K562 (cell line): ENCODE results near the gene OR2V2. TPM values are rescaled to one million over a fixed set of nuclear protein-coding genes. Genes with fewer than 3 reads are reported as not detected.
"Not testable (repeated sequence)": the region's sequence is repeated elsewhere in the genome, so short reads cannot be mapped to it uniquely, and the experiment has no call there.

Experiments used
- ATF1 ChIP-seq, 2 experiments: fragments of 450-650 bp in 1 of 2; IDR thresholded peaks; 2 replicates each; pipeline ENCODE4 v1.6.1; 2016; ENCODE audit warnings: missing compliant biosample characterization in 1 of 2, missing genetic modification characterization in 1 of 2
- OTX1 ChIP-seq: fragments of 450-650 bp; formaldehyde crosslinking; IDR thresholded peaks from 2 replicates; pipeline ENCODE4 v1.4.0; 2022; ENCODE audit warnings: mild to moderate bottlenecking
- PHF8 ChIP-seq: fragments of 200-600 bp; sonication (generic); IDR thresholded peaks from 2 replicates; pipeline ENCODE4 v1.6.1; 2012; ENCODE audit warnings: mixed run types, mild to moderate bottlenecking, inconsistent platforms, low read length, moderate library complexity, borderline replicate concordance
- SMARCA5 ChIP-seq: fragments of 450-650 bp; IDR thresholded peaks from 2 replicates; pipeline ENCODE4 v1.6.1; 2016
- SP1 ChIP-seq: sonication (generic); formaldehyde crosslinking; IDR thresholded peaks from 2 replicates; pipeline ENCODE4 v1.8.1; 2022; ENCODE audit warnings: mild to moderate bottlenecking, missing genetic modification reagents
- ZFX ChIP-seq: sonication (generic); formaldehyde crosslinking; IDR thresholded peaks from 2 replicates; pipeline ENCODE4 v1.8.0; 2022; ENCODE audit warnings: mild to moderate bottlenecking, missing genetic modification reagents, moderate library complexity
- polyA plus RNA-seq, 8 experiments: library from polyadenylated mRNA; depleted of rRNA in 4 of 8; stranded (reverse) in 5 of 8; unstranded in 3 of 8; fragments of >200 nt; fragmentation: Nextera tagmentation in 2 of 8; fragmentation: Illumina TruSeq in 1 of 8; extraction: Ambion mirVana in 2 of 8; extraction: Trizol in 1 of 8; gene quantifications; 2 replicates each; pipeline versions ENCODE4 v1.2.1 to v1.2.3, GENCODE V29; 2011 to 2014; ENCODE audit warnings: inconsistent platforms in 1 of 8, missing spikeins in 1 of 8
- total RNA-seq, 7 experiments: library from RNA; depleted of rRNA in 6 of 7; stranded (reverse); fragments of >200 nt in 6 of 7; fragmentation: Illumina TruSeq in 2 of 7; extraction: Trizol in 2 of 7; gene quantifications; 2 replicates each; pipeline versions ENCODE4 v1.2.1 to v1.2.3, GENCODE V29; 2011 to 2021; ENCODE audit warnings: low replicate concordance in 1 of 7
- TF ChIP-seq, protein P1 (sequence below): fragments of 450-650 bp; IDR thresholded peaks from 2 replicates; pipeline ENCODE4 v1.6.1; 2016; ENCODE audit warnings: mild to moderate bottlenecking, moderate library complexity
- TF ChIP-seq, protein P2 (sequence below), 2 experiments: fragments of 450-650 bp; conservative IDR thresholded peaks; 2 replicates each; pipeline ENCODE4 v1.6.1; 2017; ENCODE audit warnings: mild to moderate bottlenecking in 2 of 2, moderate library complexity in 2 of 2
- TF ChIP-seq, protein P3 (sequence below), 2 experiments: IDR thresholded peaks; 2 replicates each; pipeline ENCODE4 v1.6.1; 2011; ENCODE audit warnings: borderline replicate concordance in 1 of 2, control low read depth in 1 of 2, low read depth in 1 of 2, low read length in 1 of 2, mild to moderate bottlenecking in 1 of 2, mixed read lengths in 1 of 2, moderate library complexity in 1 of 2; ENCODE audit not compliant: insufficient read depth in 1 of 2, insufficient read length in 1 of 2, poor library complexity in 1 of 2, severe bottlenecking in 1 of 2; ENCODE audit errors: extremely low read depth in 1 of 2

Gene OR2V2
- total and polyA plus RNA-seq, 9 of the 15 experiments (the other 6 are each of a cell fraction or from before 2014, with no cell fraction given) = 0.01 TPM; not detected in 8

DNA sequence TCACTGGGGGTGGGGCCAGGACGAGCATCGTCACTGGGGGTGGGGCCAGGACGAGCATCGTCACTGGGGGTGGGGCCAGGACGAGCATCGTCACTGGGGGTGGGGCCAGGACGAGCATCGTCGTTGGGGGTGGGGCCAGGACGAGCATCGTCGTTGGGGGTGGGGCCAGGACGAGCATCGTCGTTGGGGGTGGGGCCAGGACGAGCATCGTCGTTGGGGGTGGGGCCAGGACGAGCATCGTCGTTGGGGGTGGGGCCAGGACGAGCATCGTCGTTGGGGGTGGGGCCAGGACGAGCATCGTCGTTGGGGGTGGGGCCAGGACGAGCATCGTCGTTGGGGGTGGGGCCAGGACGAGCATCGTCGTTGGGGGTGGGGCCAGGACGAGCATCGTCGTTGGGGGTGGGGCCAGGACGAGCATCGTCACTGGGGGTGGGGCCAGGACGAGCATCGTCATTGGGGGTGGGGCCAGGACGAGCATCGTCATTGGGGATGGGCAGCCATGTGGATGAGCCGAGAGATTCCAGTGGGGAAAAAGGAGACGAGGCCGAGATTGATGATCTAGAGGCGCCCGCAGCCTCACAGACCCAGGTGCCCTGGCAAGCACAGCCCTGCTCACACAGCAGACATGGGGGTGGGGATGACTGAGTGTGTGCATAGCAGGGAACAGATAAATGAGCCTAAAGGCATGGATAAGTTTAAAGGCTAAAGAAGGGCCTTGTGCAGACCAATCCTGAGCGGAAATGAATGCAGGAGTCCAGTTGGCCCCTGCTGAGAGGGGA is 13.6 kb downstream of the OR2V2 start (continued):
- TF ChIP-seq, protein P1, sequence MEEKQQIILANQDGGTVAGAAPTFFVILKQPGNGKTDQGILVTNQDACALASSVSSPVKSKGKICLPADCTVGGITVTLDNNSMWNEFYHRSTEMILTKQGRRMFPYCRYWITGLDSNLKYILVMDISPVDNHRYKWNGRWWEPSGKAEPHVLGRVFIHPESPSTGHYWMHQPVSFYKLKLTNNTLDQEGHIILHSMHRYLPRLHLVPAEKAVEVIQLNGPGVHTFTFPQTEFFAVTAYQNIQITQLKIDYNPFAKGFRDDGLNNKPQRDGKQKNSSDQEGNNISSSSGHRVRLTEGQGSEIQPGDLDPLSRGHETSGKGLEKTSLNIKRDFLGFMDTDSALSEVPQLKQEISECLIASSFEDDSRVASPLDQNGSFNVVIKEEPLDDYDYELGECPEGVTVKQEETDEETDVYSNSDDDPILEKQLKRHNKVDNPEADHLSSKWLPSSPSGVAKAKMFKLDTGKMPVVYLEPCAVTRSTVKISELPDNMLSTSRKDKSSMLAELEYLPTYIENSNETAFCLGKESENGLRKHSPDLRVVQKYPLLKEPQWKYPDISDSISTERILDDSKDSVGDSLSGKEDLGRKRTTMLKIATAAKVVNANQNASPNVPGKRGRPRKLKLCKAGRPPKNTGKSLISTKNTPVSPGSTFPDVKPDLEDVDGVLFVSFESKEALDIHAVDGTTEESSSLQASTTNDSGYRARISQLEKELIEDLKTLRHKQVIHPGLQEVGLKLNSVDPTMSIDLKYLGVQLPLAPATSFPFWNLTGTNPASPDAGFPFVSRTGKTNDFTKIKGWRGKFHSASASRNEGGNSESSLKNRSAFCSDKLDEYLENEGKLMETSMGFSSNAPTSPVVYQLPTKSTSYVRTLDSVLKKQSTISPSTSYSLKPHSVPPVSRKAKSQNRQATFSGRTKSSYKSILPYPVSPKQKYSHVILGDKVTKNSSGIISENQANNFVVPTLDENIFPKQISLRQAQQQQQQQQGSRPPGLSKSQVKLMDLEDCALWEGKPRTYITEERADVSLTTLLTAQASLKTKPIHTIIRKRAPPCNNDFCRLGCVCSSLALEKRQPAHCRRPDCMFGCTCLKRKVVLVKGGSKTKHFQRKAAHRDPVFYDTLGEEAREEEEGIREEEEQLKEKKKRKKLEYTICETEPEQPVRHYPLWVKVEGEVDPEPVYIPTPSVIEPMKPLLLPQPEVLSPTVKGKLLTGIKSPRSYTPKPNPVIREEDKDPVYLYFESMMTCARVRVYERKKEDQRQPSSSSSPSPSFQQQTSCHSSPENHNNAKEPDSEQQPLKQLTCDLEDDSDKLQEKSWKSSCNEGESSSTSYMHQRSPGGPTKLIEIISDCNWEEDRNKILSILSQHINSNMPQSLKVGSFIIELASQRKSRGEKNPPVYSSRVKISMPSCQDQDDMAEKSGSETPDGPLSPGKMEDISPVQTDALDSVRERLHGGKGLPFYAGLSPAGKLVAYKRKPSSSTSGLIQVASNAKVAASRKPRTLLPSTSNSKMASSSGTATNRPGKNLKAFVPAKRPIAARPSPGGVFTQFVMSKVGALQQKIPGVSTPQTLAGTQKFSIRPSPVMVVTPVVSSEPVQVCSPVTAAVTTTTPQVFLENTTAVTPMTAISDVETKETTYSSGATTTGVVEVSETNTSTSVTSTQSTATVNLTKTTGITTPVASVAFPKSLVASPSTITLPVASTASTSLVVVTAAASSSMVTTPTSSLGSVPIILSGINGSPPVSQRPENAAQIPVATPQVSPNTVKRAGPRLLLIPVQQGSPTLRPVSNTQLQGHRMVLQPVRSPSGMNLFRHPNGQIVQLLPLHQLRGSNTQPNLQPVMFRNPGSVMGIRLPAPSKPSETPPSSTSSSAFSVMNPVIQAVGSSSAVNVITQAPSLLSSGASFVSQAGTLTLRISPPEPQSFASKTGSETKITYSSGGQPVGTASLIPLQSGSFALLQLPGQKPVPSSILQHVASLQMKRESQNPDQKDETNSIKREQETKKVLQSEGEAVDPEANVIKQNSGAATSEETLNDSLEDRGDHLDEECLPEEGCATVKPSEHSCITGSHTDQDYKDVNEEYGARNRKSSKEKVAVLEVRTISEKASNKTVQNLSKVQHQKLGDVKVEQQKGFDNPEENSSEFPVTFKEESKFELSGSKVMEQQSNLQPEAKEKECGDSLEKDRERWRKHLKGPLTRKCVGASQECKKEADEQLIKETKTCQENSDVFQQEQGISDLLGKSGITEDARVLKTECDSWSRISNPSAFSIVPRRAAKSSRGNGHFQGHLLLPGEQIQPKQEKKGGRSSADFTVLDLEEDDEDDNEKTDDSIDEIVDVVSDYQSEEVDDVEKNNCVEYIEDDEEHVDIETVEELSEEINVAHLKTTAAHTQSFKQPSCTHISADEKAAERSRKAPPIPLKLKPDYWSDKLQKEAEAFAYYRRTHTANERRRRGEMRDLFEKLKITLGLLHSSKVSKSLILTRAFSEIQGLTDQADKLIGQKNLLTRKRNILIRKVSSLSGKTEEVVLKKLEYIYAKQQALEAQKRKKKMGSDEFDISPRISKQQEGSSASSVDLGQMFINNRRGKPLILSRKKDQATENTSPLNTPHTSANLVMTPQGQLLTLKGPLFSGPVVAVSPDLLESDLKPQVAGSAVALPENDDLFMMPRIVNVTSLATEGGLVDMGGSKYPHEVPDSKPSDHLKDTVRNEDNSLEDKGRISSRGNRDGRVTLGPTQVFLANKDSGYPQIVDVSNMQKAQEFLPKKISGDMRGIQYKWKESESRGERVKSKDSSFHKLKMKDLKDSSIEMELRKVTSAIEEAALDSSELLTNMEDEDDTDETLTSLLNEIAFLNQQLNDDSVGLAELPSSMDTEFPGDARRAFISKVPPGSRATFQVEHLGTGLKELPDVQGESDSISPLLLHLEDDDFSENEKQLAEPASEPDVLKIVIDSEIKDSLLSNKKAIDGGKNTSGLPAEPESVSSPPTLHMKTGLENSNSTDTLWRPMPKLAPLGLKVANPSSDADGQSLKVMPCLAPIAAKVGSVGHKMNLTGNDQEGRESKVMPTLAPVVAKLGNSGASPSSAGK = peak; percentile 87
- peak; percentile 71; the same call in 1 of the 2 replicates for TF ChIP-seq SMARCA5
- TF ChIP-seq PHF8 = peak; percentile 32; the same call in 1 of the 2 replicates
- TF ChIP-seq ATF1 (CRISPR knock-in tag; IDR thresholded peaks at IDR 0.05) = not testable (repeated sequence)
- TF ChIP-seq ATF1 (tag; IDR thresholded peaks at IDR 0.05) = peak; percentile 85
- TF ChIP-seq, protein P2, sequence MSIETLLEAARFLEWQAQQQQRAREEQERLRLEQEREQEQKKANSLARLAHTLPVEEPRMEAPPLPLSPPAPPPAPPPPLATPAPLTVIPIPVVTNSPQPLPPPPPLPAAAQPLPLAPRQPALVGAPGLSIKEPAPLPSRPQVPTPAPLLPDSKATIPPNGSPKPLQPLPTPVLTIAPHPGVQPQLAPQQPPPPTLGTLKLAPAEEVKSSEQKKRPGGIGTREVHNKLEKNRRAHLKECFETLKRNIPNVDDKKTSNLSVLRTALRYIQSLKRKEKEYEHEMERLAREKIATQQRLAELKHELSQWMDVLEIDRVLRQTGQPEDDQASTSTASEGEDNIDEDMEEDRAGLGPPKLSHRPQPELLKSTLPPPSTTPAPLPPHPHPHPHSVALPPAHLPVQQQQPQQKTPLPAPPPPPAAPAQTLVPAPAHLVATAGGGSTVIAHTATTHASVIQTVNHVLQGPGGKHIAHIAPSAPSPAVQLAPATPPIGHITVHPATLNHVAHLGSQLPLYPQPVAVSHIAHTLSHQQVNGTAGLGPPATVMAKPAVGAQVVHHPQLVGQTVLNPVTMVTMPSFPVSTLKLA (conservative IDR thresholded peaks at IDR 0.05) = peak in 1 of 2 experiments; percentile 59; a peak in 2 of 4 replicates
- peak; percentile 45; the same call in 1 of the 2 replicates for TF ChIP-seq ZFX (CRISPR knock-in tag)
- peak; percentile 89; the same call in 1 of the 2 replicates for TF ChIP-seq OTX1 (CRISPR knock-in tag)
- TF ChIP-seq, protein P3, sequence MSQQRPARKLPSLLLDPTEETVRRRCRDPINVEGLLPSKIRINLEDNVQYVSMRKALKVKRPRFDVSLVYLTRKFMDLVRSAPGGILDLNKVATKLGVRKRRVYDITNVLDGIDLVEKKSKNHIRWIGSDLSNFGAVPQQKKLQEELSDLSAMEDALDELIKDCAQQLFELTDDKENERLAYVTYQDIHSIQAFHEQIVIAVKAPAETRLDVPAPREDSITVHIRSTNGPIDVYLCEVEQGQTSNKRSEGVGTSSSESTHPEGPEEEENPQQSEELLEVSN (IDR thresholded peaks at IDR 0.05; ENCODE audit: borderline replicate concordance in 1 of 2, extremely low read depth in 1 of 2, insufficient read depth in 1 of 2, insufficient read length in 1 of 2, low read depth in 1 of 2, low read length in 1 of 2, poor library complexity in 1 of 2, severe bottlenecking in 1 of 2) = peak in 1 of 2 experiments; percentile 67
- TF ChIP-seq SP1 = peak; percentile 65
